ENCODE results near the gene ITPK1.

Gene ITPK1

DNA sequence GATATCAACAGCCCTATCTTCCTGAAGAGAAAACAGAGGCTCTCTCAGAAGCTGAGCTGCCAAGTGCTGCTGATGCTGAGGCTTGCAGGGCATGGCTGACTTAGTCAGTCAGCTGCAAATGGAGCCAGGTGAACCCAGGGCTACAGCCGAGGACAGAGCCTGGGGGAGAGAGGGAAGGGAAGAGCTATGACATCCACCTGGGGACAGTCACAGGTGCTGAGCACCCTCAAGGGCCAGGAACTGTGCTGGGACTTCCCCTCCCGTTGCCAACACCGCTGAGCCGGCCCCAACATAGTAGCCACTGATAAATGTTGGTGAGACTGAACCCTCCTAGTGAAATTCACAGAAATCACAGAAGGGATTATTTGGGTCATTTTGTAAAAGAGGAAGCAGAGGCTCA, 199.5 kb downstream of the ITPK1 start:
- no peaks in the 10 kb centered on the region for H3K4me1 ChIP-seq (ENCODE audit: insufficient read depth, low read length)
- H2AFZ ChIP-seq (ENCODE audit: low read depth, low read length), result no peak overlapping the region
- no peak overlapping the region for H3K9ac ChIP-seq (ENCODE audit: low read depth, low read length)
- no peak overlapping the region for H3K4me2 ChIP-seq (ENCODE audit: insufficient read depth, low read length)
- H4K20me1 ChIP-seq (ENCODE audit: insufficient read depth, low read length), result peaks cover 7% of the 10 kb centered on the region; the same call in 1 of the 2 replicates
- H3K27ac ChIP-seq (ENCODE audit: low read length), result no peak overlapping the region
- no peak overlapping the region for H3K4me3 ChIP-seq (ENCODE audit: low read depth in 1 of 2, low read length in 2 of 2)
- DNase-seq (no peak), ATAC-seq (ENCODE audit: insufficient read depth, low read depth) (no peak)
- no peaks in the 10 kb centered on the region for H3K79me2 ChIP-seq (ENCODE audit: insufficient read depth, low read length)
- H3K27me3 ChIP-seq (ENCODE audit: insufficient read depth, low read length, poor library complexity), result no peaks in the 10 kb centered on the region
- H3K9me3 ChIP-seq (ENCODE audit: insufficient read depth, low read length, severe bottlenecking), result peaks cover 6% of the 10 kb centered on the region
- H3K36me3 ChIP-seq (ENCODE audit: insufficient read depth, low read length), result no peaks in the 10 kb centered on the region
- TF ChIP-seq EZH2 (IDR thresholded peaks at IDR 0.05; ENCODE audit: borderline replicate concordance, low read depth, low read length, severe bottlenecking), result no peak
- TF ChIP-seq, protein P1, sequence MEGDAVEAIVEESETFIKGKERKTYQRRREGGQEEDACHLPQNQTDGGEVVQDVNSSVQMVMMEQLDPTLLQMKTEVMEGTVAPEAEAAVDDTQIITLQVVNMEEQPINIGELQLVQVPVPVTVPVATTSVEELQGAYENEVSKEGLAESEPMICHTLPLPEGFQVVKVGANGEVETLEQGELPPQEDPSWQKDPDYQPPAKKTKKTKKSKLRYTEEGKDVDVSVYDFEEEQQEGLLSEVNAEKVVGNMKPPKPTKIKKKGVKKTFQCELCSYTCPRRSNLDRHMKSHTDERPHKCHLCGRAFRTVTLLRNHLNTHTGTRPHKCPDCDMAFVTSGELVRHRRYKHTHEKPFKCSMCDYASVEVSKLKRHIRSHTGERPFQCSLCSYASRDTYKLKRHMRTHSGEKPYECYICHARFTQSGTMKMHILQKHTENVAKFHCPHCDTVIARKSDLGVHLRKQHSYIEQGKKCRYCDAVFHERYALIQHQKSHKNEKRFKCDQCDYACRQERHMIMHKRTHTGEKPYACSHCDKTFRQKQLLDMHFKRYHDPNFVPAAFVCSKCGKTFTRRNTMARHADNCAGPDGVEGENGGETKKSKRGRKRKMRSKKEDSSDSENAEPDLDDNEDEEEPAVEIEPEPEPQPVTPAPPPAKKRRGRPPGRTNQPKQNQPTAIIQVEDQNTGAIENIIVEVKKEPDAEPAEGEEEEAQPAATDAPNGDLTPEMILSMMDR (IDR thresholded peaks at IDR 0.05; ENCODE audit: borderline replicate concordance, extremely low read depth, low read length, poor library complexity, severe bottlenecking), result no peak

DNA sequence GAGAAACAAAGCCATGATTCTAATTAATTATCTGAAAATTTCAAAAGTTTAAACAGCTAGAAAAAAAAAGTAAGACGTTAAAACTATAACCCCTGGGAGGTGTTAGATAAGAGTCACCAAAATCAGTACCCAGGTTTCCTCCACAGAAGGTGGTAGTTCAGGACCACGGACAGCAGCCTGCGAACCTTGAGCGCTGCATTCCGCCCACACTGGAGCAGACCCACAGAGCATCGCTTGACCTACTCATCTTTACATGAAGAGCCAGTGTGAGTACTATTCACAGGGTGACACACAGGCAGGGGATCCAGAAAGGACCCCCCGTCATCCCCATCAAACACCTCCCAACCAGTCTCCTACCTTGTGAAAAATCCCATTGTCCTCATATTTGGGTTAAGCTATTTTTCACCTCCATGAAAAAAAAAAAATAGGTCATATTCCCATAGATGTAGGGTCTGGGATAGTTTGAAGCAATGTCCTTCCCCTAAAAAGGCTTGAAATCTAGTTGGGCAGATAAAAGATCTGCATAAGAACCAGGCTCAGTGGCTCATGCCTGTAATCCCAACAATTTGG, 201.6 kb downstream of the ITPK1 start:
- H3K4me3 ChIP-seq (ENCODE audit: low read depth in 1 of 2, low read length in 2 of 2), result no peak overlapping the region
- H3K79me2 ChIP-seq (ENCODE audit: insufficient read depth, low read length), result no peaks in the 10 kb centered on the region
- ATAC-seq (ENCODE audit: insufficient read depth, low read depth) (peak; percentile 78), DNase-seq (peak; percentile 61)
- H3K27ac ChIP-seq (ENCODE audit: low read length), result no peak overlapping the region
- no peak overlapping the region for H2AFZ ChIP-seq (ENCODE audit: low read depth, low read length)
- peaks cover 7% of the 10 kb centered on the region; the same call in 1 of the 2 replicates for H4K20me1 ChIP-seq (ENCODE audit: insufficient read depth, low read length)
- H3K27me3 ChIP-seq (ENCODE audit: insufficient read depth, low read length, poor library complexity), result no peaks in the 10 kb centered on the region
- peaks cover 6% of the 10 kb centered on the region for H3K9me3 ChIP-seq (ENCODE audit: insufficient read depth, low read length, severe bottlenecking)
- no peak overlapping the region for H3K9ac ChIP-seq (ENCODE audit: low read depth, low read length)
- no peak overlapping the region for H3K4me2 ChIP-seq (ENCODE audit: insufficient read depth, low read length)
- TF ChIP-seq, protein P1 (IDR thresholded peaks at IDR 0.05; ENCODE audit: borderline replicate concordance, extremely low read depth, low read length, poor library complexity, severe bottlenecking), result no peak
- TF ChIP-seq EZH2 (IDR thresholded peaks at IDR 0.05; ENCODE audit: borderline replicate concordance, low read depth, low read length, severe bottlenecking), result no peak
- no peaks in the 10 kb centered on the region for H3K36me3 ChIP-seq (ENCODE audit: insufficient read depth, low read length)
- H3K4me1 ChIP-seq (ENCODE audit: insufficient read depth, low read length), result no peaks in the 10 kb centered on the region

- Histone ChIP-seq H3K9me3 (ENCODE audit: insufficient read depth, low read length, severe bottlenecking) (no peaks in the 10 kb centered on the region), H3K27ac (ENCODE audit: low read length) (no peak overlapping the region), H3K4me1 (ENCODE audit: insufficient read depth, low read length) (no peaks in the 10 kb centered on the region), H4K20me1 (ENCODE audit: insufficient read depth, low read length) (peaks cover 4% of the 10 kb centered on the region), H3K36me3 (ENCODE audit: insufficient read depth, low read length) (no peaks in the 10 kb centered on the region), H3K4me3 (ENCODE audit: low read depth in 1 of 2, low read length in 2 of 2) (no peak overlapping the region), H3K27me3 (ENCODE audit: insufficient read depth, low read length, poor library complexity) (no peaks in the 10 kb centered on the region), H3K4me2 (ENCODE audit: insufficient read depth, low read length) (no peak overlapping the region), H3K79me2 (ENCODE audit: insufficient read depth, low read length) (no peaks in the 10 kb centered on the region), H2AFZ (ENCODE audit: low read depth, low read length) (no peak overlapping the region), H3K9ac (ENCODE audit: low read depth, low read length) (no peak overlapping the region)
- no peak for TF ChIP-seq EZH2 (IDR thresholded peaks at IDR 0.05; ENCODE audit: borderline replicate concordance, low read depth, low read length, severe bottlenecking)
- TF ChIP-seq, protein P1 (IDR thresholded peaks at IDR 0.05; ENCODE audit: borderline replicate concordance, extremely low read depth, low read length, poor library complexity, severe bottlenecking), result no peak
- DNase-seq, result no peak
- ATAC-seq (ENCODE audit: insufficient read depth, low read depth), result no peak
Measured at GRCh38 chr14:92907316-92907911, 208.3 kb downstream of the ITPK1 start.

All from DND-41 (cell line).